B cell (primary cell): ENCODE data around the gene RANBP3L. TPM values are rescaled to one million over a fixed set of nuclear protein-coding genes. Genes with fewer than 3 reads are reported as not detected.

Experiments
- ATAC-seq: fragments of 200-7000 bp; cut with Tn5 transposase; one replicate; pipeline ENCODE4 v1.10.0; 2021; ENCODE audit warnings: low read depth, mild to moderate bottlenecking, moderate number of reproducible peaks, moderate library complexity
- CTCF ChIA-PET: fragments of 350-600 bp; sonication (Branson Sonifier 250); formaldehyde crosslinking; loops from one replicate; lab custom pipeline; 2021; ENCODE audit warnings: antibody characterized with exemption, inconsistent platforms; lab: Charles Lee
- POLR2A ChIA-PET: fragments of 350-600 bp; sonication (Branson Sonifier 250); formaldehyde crosslinking; loops from one replicate; lab custom pipeline; 2021; ENCODE audit warnings: antibody characterized with exemption; lab: Charles Lee
- DNase-seq: peaks from one replicate; pipeline ENCODE4 v3.0.0; 2013
- H2AFZ ChIP-seq: 2 replicates; pipeline ENCODE4 v1.6.1; 2012; ENCODE audit warnings: mild to moderate bottlenecking, low read depth, low read length; ENCODE audit not compliant: insufficient read depth, poor library complexity, severe bottlenecking
- H3K27ac ChIP-seq, 2 donors: 1 replicate in 1 of 2; 2 replicates in 1 of 2; pipeline ENCODE4 v1.5.1; 2012 to 2013; ENCODE audit warnings: low read length in 2 of 2, mild to moderate bottlenecking in 2 of 2, moderate library complexity in 1 of 2
- H3K27me3 ChIP-seq, 4 experiments: fragments of 200-600 bp in 1 of 4; sonication (generic) in 1 of 4; replicated peaks in 1 of 4; 1 replicate in 2 of 4; 2 replicates in 2 of 4; pipeline versions ENCODE4 v1.6.1 to v1.7.0; 2013 to 2016; ENCODE audit warnings: low read length in 3 of 4, mild to moderate bottlenecking in 2 of 4, mixed read lengths in 1 of 4, moderate library complexity in 1 of 4; ENCODE audit not compliant: insufficient read depth in 4 of 4, control insufficient read depth in 3 of 4; ENCODE audit errors: control extremely low read depth in 1 of 4
- H3K36me3 ChIP-seq, 2 experiments: replicated peaks in 1 of 2; 1 replicate in 1 of 2; 2 replicates in 1 of 2; pipeline versions ENCODE4 v1.6.1 to v1.7.1; 2013; ENCODE audit warnings: low read length in 1 of 2; ENCODE audit not compliant: insufficient read depth in 2 of 2, control insufficient read depth in 1 of 2; ENCODE audit errors: control extremely low read depth in 1 of 2, extremely low read depth in 1 of 2
- H3K4me1 ChIP-seq, 2 donors: fragments of 200-600 bp in 1 of 2; sonication (generic) in 1 of 2; 1 replicate in 1 of 2; 2 replicates in 1 of 2; pipeline versions ENCODE4 v1.5.1 to v1.6.1; 2013 to 2017; ENCODE audit warnings: low read length in 2 of 2; ENCODE audit not compliant: control insufficient read depth in 2 of 2, insufficient read depth in 2 of 2
- H3K4me2 ChIP-seq: replicated peaks from 2 replicates; pipeline ENCODE3; 2012; ENCODE audit warnings: mild to moderate bottlenecking, low read depth, low read length; ENCODE audit not compliant: poor library complexity, severe bottlenecking
- H3K4me3 ChIP-seq, 5 experiments: fragments of 200-600 bp in 1 of 5; sonication (generic) in 1 of 5; 1 replicate in 3 of 5; 2 replicates in 2 of 5; pipeline versions ENCODE4 v1.5.1 to v1.7.0; 2011 to 2016; ENCODE audit warnings: low read length in 4 of 5, mild to moderate bottlenecking in 4 of 5, low read depth in 2 of 5, control low read depth in 1 of 5, moderate library complexity in 1 of 5; ENCODE audit not compliant: insufficient read depth in 1 of 5; ENCODE audit errors: control extremely low read depth in 1 of 5, extremely low read depth in 1 of 5
- H3K79me2 ChIP-seq: fragments of 200-600 bp; sonication (generic); one replicate; pipeline ENCODE4 v1.6.0; 2016; ENCODE audit warnings: low read length; ENCODE audit not compliant: control insufficient read depth, insufficient read depth
- H3K9ac ChIP-seq: fragments of 200-600 bp; sonication (generic); 2 replicates; pipeline ENCODE4 v1.6.1; 2017; ENCODE audit warnings: mild to moderate bottlenecking, low read length, moderate library complexity
- H3K9me3 ChIP-seq, 3 donors: one replicate each; pipeline versions ENCODE4 v1.6.1 to v1.7.1; 2013; ENCODE audit warnings: low read length in 2 of 3; ENCODE audit not compliant: control insufficient read depth in 2 of 3, insufficient read depth in 1 of 3; ENCODE audit errors: control extremely low read depth in 1 of 3
- H4K20me1 ChIP-seq: 2 replicates; pipeline ENCODE4 v1.6.0; 2012; ENCODE audit warnings: mild to moderate bottlenecking, low read length; ENCODE audit not compliant: insufficient read depth, control insufficient read depth, poor library complexity, severe bottlenecking
- H3K27ac Mint-ChIP-seq: one replicate; pipeline ENCODE4 v1.8.0; 2021; ENCODE audit warnings: mixed read lengths
- H3K27me3 Mint-ChIP-seq: one replicate; pipeline ENCODE4 v1.8.0; 2021; ENCODE audit warnings: mixed read lengths
- H3K4me1 Mint-ChIP-seq: one replicate; pipeline ENCODE4 v1.8.0; 2021; ENCODE audit warnings: mixed read lengths
- H3K4me3 Mint-ChIP-seq: one replicate; pipeline ENCODE4 v1.8.0; 2021; ENCODE audit warnings: mixed read lengths
- H3K9me3 Mint-ChIP-seq: one replicate; pipeline ENCODE4 v1.8.0; 2022; ENCODE audit warnings: mixed read lengths; ENCODE audit not compliant: insufficient read depth
- CTCF ChIP-seq: fragments of 200-600 bp; IDR thresholded peaks from one replicate; pipeline ENCODE4 v1.8.0; 2022; ENCODE audit warnings: antibody characterized with exemption, mild to moderate bottlenecking
- EZH2 ChIP-seq: IDR thresholded peaks from 2 replicates; pipeline ENCODE4 v1.6.1; 2012; ENCODE audit warnings: borderline replicate concordance, low read depth, mild to moderate bottlenecking, moderate library complexity, low read length; ENCODE audit not compliant: insufficient read depth, poor library complexity, severe bottlenecking
- WGBS: methylation state at CpG from one replicate; pipeline ENCODE4 v1.1.5; 2013; ENCODE audit warnings: missing lambda C conversion rate; ENCODE audit not compliant: insufficient coverage; 5-methylcytosine and 5-hydroxymethylcytosine counted together
- intact Hi-C: fragments of 100-400 bp; cut with micrococcal nuclease; formaldehyde crosslinking; loops from one replicate; pipeline ENCODE4 v1.10.0; 2022
- polyA plus RNA-seq: library from polyadenylated mRNA; depleted of rRNA; stranded (reverse); fragments of >200 nt; gene quantifications from 2 replicates; pipeline ENCODE4 v1.2.3, GENCODE V29; 2012
- total RNA-seq, 2 donors: library from RNA; stranded (reverse); fragments of 120-200 nt in 1 of 2; gene quantifications; 1 replicate in 1 of 2; 2 replicates in 1 of 2; pipeline versions ENCODE4 v1.2.3 to v1.2.4, GENCODE V29; 2013 to 2022

The RANBP3L gene
- total and polyA plus RNA-seq, 2 donors (not counting 1 experiment from before 2014, with no cell fraction given): not detected

- H3K4me1 ChIP-seq: no peaks in the 10 kb centered on the region
- no peaks in the 10 kb centered on the region for H3K36me3 ChIP-seq
- no peaks in the 10 kb centered on the region for H3K27me3 ChIP-seq
- H3K4me2 ChIP-seq: no peak overlapping the region
- H3K4me3 Mint-ChIP-seq: no peak overlapping the region
- ATAC-seq (no peak), DNase-seq (no peak)
- intact Hi-C loops: no loop called here
- POLR2A ChIA-PET: no interaction called here
- CTCF ChIA-PET: no interaction called here
- no peak overlapping the region for H2AFZ ChIP-seq
- no peaks in the 10 kb centered on the region for H4K20me1 ChIP-seq
- H3K4me3 ChIP-seq: no peak overlapping the region
- peaks cover 11% of the 10 kb centered on the region for H3K27me3 Mint-ChIP-seq
- H3K9me3 ChIP-seq: no peaks in the 10 kb centered on the region
- no peak for TF ChIP-seq EZH2
- H3K79me2 ChIP-seq: no peaks in the 10 kb centered on the region
- H3K27ac ChIP-seq: no peak overlapping the region
- no peaks in the 10 kb centered on the region for H3K4me1 Mint-ChIP-seq
- no CpG with 5 or more reads among the region's 1 CpG for WGBS
- H3K9me3 Mint-ChIP-seq: no peaks in the 10 kb centered on the region
- H3K9ac ChIP-seq: no peak overlapping the region
- no peak overlapping the region for H3K27ac Mint-ChIP-seq
These were observed 11.4 kb upstream of the RANBP3L start for GRCh38 chr5:36312953-36313672.

- no peak for ATAC-seq
- H3K27me3 Mint-ChIP-seq: peaks cover 4% of the 10 kb centered on the region
- intact Hi-C loops: no loop called here
These were observed 10.3 kb upstream of the RANBP3L start for GRCh38 chr5:36311956-36312355.

More at GRCh38 chr5:36311956-36312355, 10.3 kb upstream of the RANBP3L start:
- Histone ChIP-seq H3K4me3 (no peak overlapping the region), H3K4me2 (no peak overlapping the region), H3K27me3 (no peaks in the 10 kb centered on the region), H4K20me1 (no peaks in the 10 kb centered on the region), H3K36me3 (no peaks in the 10 kb centered on the region), H3K9ac (no peak overlapping the region), H3K79me2 (no peaks in the 10 kb centered on the region), H2AFZ (no peak overlapping the region), H3K27ac (no peak overlapping the region), H3K4me1 (no peaks in the 10 kb centered on the region), H3K9me3 (no peaks in the 10 kb centered on the region)
- TF ChIP-seq CTCF: no peak
- no peak for TF ChIP-seq EZH2
- WGBS: 75% methylated on average over 1 of the region's 1 CpG
- no peak overlapping the region for H3K4me3 Mint-ChIP-seq
- POLR2A ChIA-PET: no interaction called here
- H3K4me1 Mint-ChIP-seq: no peaks in the 10 kb centered on the region
- no peaks in the 10 kb centered on the region for H3K9me3 Mint-ChIP-seq
- CTCF ChIA-PET: no interaction called here
- H3K27ac Mint-ChIP-seq: no peak overlapping the region
- DNase-seq: no peak
